Transverse colon (tissue), 4 donors: ENCODE measurements around the gene PKD1. TPM values are rescaled to one million over a fixed set of nuclear protein-coding genes. Genes with fewer than 3 reads are reported as not detected.
"Not testable (repeated sequence)": the region's sequence is repeated elsewhere in the genome, so short reads cannot be mapped to it uniquely, and the experiment has no call there.

ENCODE experiments used
- DNase-seq: peaks from one replicate; pipeline ENCODE4 v3.0.0-alpha.2; 2019
- H3K27ac ChIP-seq, 4 donors: fragments of 200-600 bp; sonication (generic); 2 replicates each; pipeline ENCODE4 v1.5.1; 2016 to 2018; ENCODE audit warnings: inconsistent platforms in 4 of 4
- H3K27me3 ChIP-seq: fragments of 200-600 bp; sonication (generic); 2 replicates; pipeline ENCODE4 v1.5.1; 2017; ENCODE audit warnings: inconsistent platforms
- H3K36me3 ChIP-seq, 4 donors: fragments of 200-600 bp; sonication (generic); 2 replicates each; pipeline ENCODE4 v1.5.1; 2017 to 2019; ENCODE audit warnings: inconsistent platforms in 4 of 4
- H3K4me1 ChIP-seq, 4 donors: fragments of 200-600 bp; sonication (generic); 2 replicates each; pipeline ENCODE4 v1.5.1; 2017 to 2020; ENCODE audit warnings: inconsistent platforms in 4 of 4
- H3K4me3 ChIP-seq, 4 donors: fragments of 200-600 bp; sonication (generic); 1 replicate in 1 of 4; 2 replicates in 3 of 4; pipeline versions ENCODE4 v1.5.1 to v1.6.1; 2017 to 2019; ENCODE audit warnings: inconsistent platforms in 4 of 4
- H3K9me3 ChIP-seq, 2 donors: fragments of 200-600 bp; sonication (generic); 2 replicates each; pipeline ENCODE4 v1.5.1; 2017 to 2019; ENCODE audit warnings: inconsistent platforms in 2 of 2
- EP300 ChIP-seq: sonication (generic); formaldehyde crosslinking; IDR thresholded peaks from one replicate; pipeline ENCODE4 v1.6.1; 2017; ENCODE audit warnings: antibody characterized with exemption, low read depth
- POLR2A ChIP-seq: fragments of 450-650 bp; IDR thresholded peaks from one replicate; pipeline ENCODE4 v1.6.1; 2016; ENCODE audit warnings: antibody characterized with exemption, mild to moderate bottlenecking, moderate library complexity
- POLR2AphosphoS5 ChIP-seq, 3 donors: sonication (generic); formaldehyde crosslinking; IDR thresholded peaks; one replicate each; pipeline ENCODE4 v1.6.1; 2016; ENCODE audit warnings: antibody characterized with exemption in 3 of 3
- WGBS, 2 donors: methylation state at CpG; one replicate each; pipeline ENCODE4 v1.1.5; 2018; ENCODE audit warnings: low coverage in 1 of 2; 5-methylcytosine and 5-hydroxymethylcytosine counted together
- in situ Hi-C, 4 donors: fragments of 200-750 bp; cut with MboI; loops; one replicate each; pipeline versions ENCODE4 v1.15.0 to v1.15.1; 2017; ENCODE audit warnings: low sequenced_read_pairs in 3 of 4, low pct_ligation_motif_present in 1 of 4, low pct_unique_long_range_greater_than_20kb in 1 of 4
- intact Hi-C: fragments of 100-400 bp; cut with DNase I; formaldehyde crosslinking; loops from one replicate; pipeline ENCODE4 v1.15.1; 2023; ENCODE audit warnings: low total_unique reads
- total RNA-seq, 4 donors: library from RNA; depleted of rRNA; stranded (reverse); fragments of >200 nt; gene quantifications; one replicate each; pipeline ENCODE4 v1.1.0, GENCODE V29; 2016

PKD1 gene
- total RNA-seq, 4 donors from 2014 or later, result 131 to 1,015 (median 289) TPM

DNA sequence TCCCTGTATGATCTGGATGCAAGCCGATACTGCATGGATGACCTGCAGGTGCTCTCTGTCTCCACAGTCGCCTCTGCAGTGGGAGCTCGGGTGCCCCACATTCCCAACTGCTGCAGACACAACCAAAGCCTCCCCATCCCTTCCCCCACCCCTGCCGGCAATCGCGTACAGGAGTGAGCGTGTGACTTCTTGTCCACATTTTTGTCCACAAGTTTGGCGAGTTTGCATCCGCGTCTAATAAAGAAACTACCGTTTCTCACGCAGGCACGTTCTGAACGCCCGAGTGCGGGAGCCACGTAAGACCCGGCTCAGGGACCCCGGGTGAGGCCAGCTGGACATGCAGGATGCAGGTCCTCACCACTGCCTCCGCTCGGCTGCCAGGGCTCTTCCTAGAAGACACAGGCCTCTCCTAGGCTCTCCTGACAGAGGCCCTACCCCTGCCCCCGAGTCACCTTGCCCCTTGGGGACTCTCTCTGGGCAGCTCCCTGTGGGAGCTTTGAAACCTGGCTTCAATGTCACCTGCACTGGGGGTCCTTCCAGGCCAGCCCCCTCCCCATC lies 5.7 kb downstream of the PKD1 start:
- intact Hi-C loops, H3K27me3 ChIP-seq, DNase-seq, H3K9me3 ChIP-seq, H3K4me3 ChIP-seq, H3K36me3 ChIP-seq: not testable (repeated sequence)
- peak overlapping the region; percentile 29 to 92 (median 92) for H3K27ac ChIP-seq
- 68% methylated on average over 22 of the region's 22 CpGs; no CpG with 5 or more reads in 1 of the 2 donors for WGBS, 2 donors
- in situ Hi-C loops, result loop anchor here in 1 of 4 donors (25.0 kb wide), 1 partner anchor 118 kb away; the partner anchor contains the start of genes NPW and ZNF598
- peaks cover 16 to 62% (median 35%) of the 10 kb centered on the region in 4 donors for H3K4me1 ChIP-seq

DNA sequence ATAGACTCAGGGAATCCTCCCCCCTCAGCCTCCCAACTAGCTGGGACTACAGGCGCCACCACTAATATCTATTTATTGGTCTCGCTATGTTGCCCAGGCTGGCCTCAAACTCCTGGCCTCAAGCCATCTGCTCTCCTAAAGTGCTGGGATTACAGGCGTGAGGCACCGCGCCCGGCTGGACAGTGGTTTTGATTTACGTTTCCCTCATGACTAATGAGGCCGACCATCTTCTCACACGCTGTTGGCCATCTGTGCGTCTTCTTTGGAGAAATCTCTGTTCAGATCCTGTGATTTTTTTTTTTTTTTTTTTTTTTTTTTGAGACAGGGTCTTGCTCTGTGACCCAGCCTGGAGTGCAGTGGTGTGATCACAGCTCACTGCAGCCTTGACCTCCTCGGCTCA lies 6.4 kb downstream of the PKD1 start:
- 41 to 80% methylated on average over 2 to 9 of the region's 11 CpGs for WGBS, 2 donors
- in situ Hi-C loops, result loop anchor here in 1 of 4 donors (25.0 kb wide), 1 partner anchor 117 kb away; the partner anchor contains the start of genes NPW and ZNF598

DNA sequence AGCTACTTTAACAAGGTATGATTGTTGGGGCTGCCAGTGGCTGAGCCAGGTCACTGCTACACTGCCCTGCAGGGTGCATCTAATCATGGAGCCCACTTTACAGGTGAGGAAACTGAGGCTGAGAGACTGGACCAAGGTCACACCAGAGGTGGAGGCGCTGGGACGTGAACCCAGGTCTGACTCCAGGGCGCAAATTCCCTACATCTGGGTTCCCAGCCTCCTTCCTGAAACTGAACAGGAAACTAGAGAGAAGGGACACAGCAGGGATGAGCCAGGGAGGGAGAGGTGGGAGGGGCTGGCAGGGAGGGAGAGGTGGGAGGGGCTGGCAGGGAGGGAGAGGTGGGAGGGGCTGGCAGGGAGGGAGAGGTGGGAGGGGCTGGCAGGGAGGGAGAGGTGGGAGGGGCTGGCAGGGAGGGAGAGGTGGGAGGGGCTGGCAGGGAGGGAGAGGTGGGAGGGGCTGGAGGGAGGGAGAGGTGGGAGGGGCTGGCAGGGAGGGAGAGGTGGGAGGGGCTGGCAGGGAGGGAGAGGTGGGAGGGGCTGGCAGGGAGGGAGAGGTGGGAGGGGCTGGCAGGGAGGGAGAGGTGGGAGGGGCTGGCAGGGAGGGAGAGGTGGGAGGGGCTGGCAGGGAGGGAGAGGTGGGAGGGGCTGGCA lies 7.9 kb downstream of the PKD1 start:
- intact Hi-C loops, H3K4me3 ChIP-seq, H3K9me3 ChIP-seq, H3K27me3 ChIP-seq, H3K36me3 ChIP-seq: not testable (repeated sequence)
- peak overlapping the region; percentile 92 to 98 (median 94) for H3K27ac ChIP-seq
- DNase-seq, result peak; percentile 60
- WGBS, 2 donors, result 71% methylated on average over 3 of the region's 3 CpGs; no CpG with 5 or more reads in 1 of the 2 donors
- peaks cover 24 to 76% (median 52%) of the 10 kb centered on the region in 4 donors for H3K4me1 ChIP-seq
- in situ Hi-C loops, result loop anchor here in 1 of 4 donors (25.0 kb wide), 1 partner anchor 115 kb away; the partner anchor contains the start of genes NPW and ZNF598
- TF ChIP-seq POLR2A (peak; percentile 16), POLR2AphosphoS5 (IDR thresholded peaks at IDR 0.05) (peak; percentile 43 to 62 (median 58))

More for the DNA sequence above, 6.4 kb downstream of the PKD1 start:
- peak overlapping the region; percentile 84 to 92 (median 92) for H3K27ac ChIP-seq
- H3K9me3 ChIP-seq, intact Hi-C loops, H3K27me3 ChIP-seq, H3K36me3 ChIP-seq, DNase-seq, H3K4me3 ChIP-seq: not testable (repeated sequence)
- peaks cover 24 to 69% (median 42%) of the 10 kb centered on the region in 4 donors for H3K4me1 ChIP-seq

DNA sequence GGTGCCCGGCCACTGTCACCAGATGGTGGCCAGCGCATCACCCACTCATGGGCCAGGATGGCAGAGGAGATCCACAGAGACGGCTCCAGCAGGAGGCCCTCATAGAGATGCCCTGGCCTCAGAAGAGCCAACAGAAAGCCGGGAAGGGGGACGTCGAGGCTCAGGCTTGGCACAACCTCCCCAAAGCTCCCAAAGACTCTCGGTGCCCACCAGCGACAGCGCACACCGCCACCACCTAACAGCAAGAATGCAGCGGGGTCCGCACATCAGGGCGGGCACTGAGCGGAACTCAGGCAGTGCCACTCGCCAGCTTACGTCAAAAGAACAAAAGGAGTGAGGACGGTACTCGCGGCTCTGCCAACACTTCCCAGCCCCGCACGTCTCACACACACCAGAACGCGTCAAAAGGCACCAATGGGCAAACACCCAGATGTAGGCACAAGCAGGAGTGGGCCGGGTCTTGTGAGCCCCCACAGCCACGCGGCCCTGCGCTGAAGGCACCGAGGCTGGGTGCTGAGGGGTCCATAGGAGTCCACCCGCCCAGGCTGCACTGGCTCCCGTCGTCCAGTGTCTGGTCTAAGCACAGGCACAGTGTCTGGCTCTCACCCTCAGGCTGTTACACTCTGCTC lies 8.7 kb downstream of the PKD1 start:
- Histone ChIP-seq H3K27ac (peak overlapping the region; percentile 92 to 98 (median 94)), H3K4me3 (peak overlapping the region in 1 of 4 donors; percentile 4), H3K4me1 (peaks cover 24 to 82% (median 57%) of the 10 kb centered on the region in 4 donors)
- H3K9me3 ChIP-seq, intact Hi-C loops, H3K36me3 ChIP-seq, H3K27me3 ChIP-seq: not testable (repeated sequence)
- in situ Hi-C loops, result loop anchor here in 1 of 4 donors (25.0 kb wide), 1 partner anchor 115 kb away; the partner anchor contains the start of genes NPW and ZNF598
- TF ChIP-seq POLR2AphosphoS5 (IDR thresholded peaks at IDR 0.05) (peak in 2 of 3 donors; percentile 6 to 32), EP300 (peak; percentile 79)
- DNase-seq, result peak; percentile 19
- 90% methylated on average over 28 of the region's 31 CpGs; no CpG with 5 or more reads in 1 of the 2 donors for WGBS, 2 donors

DNA sequence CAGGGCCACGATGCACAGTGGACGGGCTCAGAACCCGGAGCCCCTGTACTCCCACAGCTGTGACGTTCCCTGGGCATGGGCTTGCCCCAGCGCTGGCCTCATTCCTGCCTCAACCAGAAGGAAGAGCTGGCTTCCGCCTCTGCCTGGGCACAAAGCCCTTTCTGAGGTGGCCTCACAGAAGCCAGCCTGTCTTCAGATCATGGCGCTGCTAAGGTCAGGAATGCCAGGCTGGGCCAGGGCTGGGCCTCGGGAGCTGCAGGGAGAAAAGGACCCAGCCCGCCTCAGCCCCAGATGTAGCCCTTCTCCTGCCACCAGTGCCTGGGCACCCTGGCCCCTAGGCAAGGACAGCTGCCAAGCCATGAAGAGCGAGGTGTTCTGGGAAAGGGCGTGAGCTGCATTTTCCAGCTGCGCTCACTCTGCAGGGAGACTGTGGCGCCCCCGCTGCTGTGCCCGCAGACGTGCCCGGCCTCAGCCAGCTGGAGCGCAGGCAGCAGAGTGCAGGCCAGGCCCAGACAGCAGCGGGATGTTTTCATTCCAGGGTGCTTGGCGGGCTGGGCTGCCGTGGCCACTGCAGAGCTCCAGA lies 9.4 kb downstream of the PKD1 start:
- WGBS, 2 donors, result 45% methylated on average over 15 of the region's 21 CpGs; no CpG with 5 or more reads in 1 of the 2 donors
- H3K9me3 ChIP-seq, H3K27me3 ChIP-seq, H3K4me3 ChIP-seq, intact Hi-C loops, H3K36me3 ChIP-seq: not testable (repeated sequence)
- Histone ChIP-seq H3K27ac (peak overlapping the region; percentile 92 to 98 (median 94)), H3K4me1 (peaks cover 24 to 83% (median 57%) of the 10 kb centered on the region in 4 donors)
- in situ Hi-C loops, result loop anchor here in 1 of 4 donors (25.0 kb wide), 1 partner anchor 114 kb away; the partner anchor contains the start of genes NPW and ZNF598
- DNase-seq, result peak; percentile 22
- peak in 2 of 3 donors; percentile 52 to 66 for TF ChIP-seq POLR2AphosphoS5 (IDR thresholded peaks at IDR 0.05)

DNA sequence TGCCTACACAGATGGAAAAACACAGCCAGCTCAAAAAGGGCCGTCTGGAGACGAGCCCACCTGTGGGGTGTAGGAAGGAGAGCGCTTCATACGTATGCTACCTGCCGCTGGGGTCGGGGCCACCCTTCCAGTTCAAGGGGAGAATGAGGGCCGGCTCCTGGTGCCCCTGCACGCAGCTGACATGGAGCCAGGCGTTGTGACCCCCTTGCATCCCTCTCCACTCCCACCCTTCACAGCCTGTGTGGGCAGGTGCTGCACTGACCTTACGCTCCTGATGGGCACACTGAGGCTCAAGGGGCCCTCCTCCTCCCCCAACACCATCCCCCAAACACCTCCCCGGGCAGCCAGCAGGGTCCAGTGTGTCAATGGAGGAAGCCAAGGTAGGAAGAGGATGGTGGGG lies 10.1 kb downstream of the PKD1 start:
- H3K27me3 ChIP-seq, H3K9me3 ChIP-seq, DNase-seq, H3K36me3 ChIP-seq, intact Hi-C loops: not testable (repeated sequence)
- WGBS, 2 donors, result 50% methylated on average over 11 of the region's 11 CpGs; no CpG with 5 or more reads in 1 of the 2 donors
- in situ Hi-C loops, result loop anchor here in 1 of 4 donors (25.0 kb wide), 1 partner anchor 113 kb away; the partner anchor contains the start of genes NPW and ZNF598
- Histone ChIP-seq H3K4me3 (peak overlapping the region in 2 of 4 donors; percentile 18 to 39), H3K27ac (peak overlapping the region; percentile 92 to 98 (median 94)), H3K4me1 (peaks cover 24 to 86% (median 57%) of the 10 kb centered on the region in 4 donors)
